SK-N-SH (cell line): ENCODE results near the gene ARMC3. TPM values are rescaled to one million over a fixed set of nuclear protein-coding genes. Genes with fewer than 3 reads are reported as not detected.

ENCODE experiments used
- CTCF ChIA-PET: fragments of 300-600, 350-600 bp; formaldehyde crosslinking; extraction: SDS; loops from one replicate; lab custom pipeline; 2021; lab: Yijun Ruan, JAX
- POLR2A ChIA-PET: fragments of 350-600 bp; sonication (Branson Sonifier 250); formaldehyde crosslinking; extraction: SDS; loops from one replicate; lab custom pipeline; 2020; ENCODE audit warnings: antibody characterized with exemption, inconsistent platforms; lab: Yijun Ruan, JAX
- DNase-seq: peaks from one replicate; pipeline ENCODE4 v3.0.0; 2012
- H2AFZ ChIP-seq: fragments of 200-600 bp; sonication (generic); 2 replicates; pipeline ENCODE4 v1.8.1; 2016; ENCODE audit warnings: antibody characterized with exemption, mild to moderate bottlenecking, low read depth
- H3F3A ChIP-seq: fragments of 200-600 bp; sonication (generic); replicated peaks from 2 replicates; pipeline ENCODE3; 2016; ENCODE audit warnings: antibody characterized with exemption, mild to moderate bottlenecking; ENCODE audit not compliant: insufficient read depth
- H3K27ac ChIP-seq, 2 experiments: fragments of 200-500 bp in 1 of 2; fragments of 200-600 bp in 1 of 2; sonication (Bioruptor generic) in 1 of 2; sonication (generic), shearing (Covaris generic) in 1 of 2; 2 replicates each; pipeline versions ENCODE4 v1.5.1 to v1.6.1; 2014 to 2016; ENCODE audit warnings: low read depth in 2 of 2, inconsistent platforms in 1 of 2, low read length in 1 of 2, mild to moderate bottlenecking in 1 of 2, mixed read lengths in 1 of 2
- H3K27me3 ChIP-seq: fragments of 200-600 bp; sonication (generic), shearing (Covaris generic); 2 replicates; pipeline ENCODE4 v1.6.1; 2016; ENCODE audit warnings: mixed run types; ENCODE audit not compliant: insufficient read depth
- H3K36me3 ChIP-seq, 2 experiments: fragments of 200-500 bp in 1 of 2; fragments of 200-600 bp in 1 of 2; sonication (Bioruptor generic) in 1 of 2; sonication (generic) in 1 of 2; replicated peaks in 1 of 2; 2 replicates each; pipeline versions ENCODE3 to v1.5.1; 2014 to 2016; ENCODE audit warnings: low read length in 1 of 2, mild to moderate bottlenecking in 1 of 2; ENCODE audit not compliant: insufficient read depth in 2 of 2, control insufficient read depth in 1 of 2
- H3K4me1 ChIP-seq, 2 experiments: fragments of 200-500 bp in 1 of 2; fragments of 200-600 bp in 1 of 2; sonication (Bioruptor generic) in 1 of 2; sonication (generic), shearing (Covaris generic) in 1 of 2; 2 replicates each; pipeline versions ENCODE4 v1.5.1 to v1.6.1; 2014 to 2016; ENCODE audit warnings: low read depth in 1 of 2, low read length in 1 of 2, mixed run types in 1 of 2; ENCODE audit not compliant: insufficient read depth in 2 of 2, control insufficient read depth in 1 of 2
- H3K4me2 ChIP-seq: fragments of 200-600 bp; sonication (generic), shearing (Covaris generic); 2 replicates; pipeline ENCODE4 v1.6.1; 2017; ENCODE audit warnings: mixed run types
- H3K4me3 ChIP-seq, 2 experiments: fragments of 200-500 bp in 1 of 2; fragments of 200-600 bp in 1 of 2; sonication (Bioruptor generic) in 1 of 2; sonication (generic), shearing (Covaris generic) in 1 of 2; 2 replicates each; pipeline versions ENCODE4 v1.5.1 to v1.8.1; 2014 to 2016; ENCODE audit warnings: low read depth in 2 of 2, inconsistent platforms in 1 of 2, low read length in 1 of 2, mild to moderate bottlenecking in 1 of 2, mixed read lengths in 1 of 2, moderate library complexity in 1 of 2
- H3K79me2 ChIP-seq: fragments of 200-600 bp; sonication (generic); 2 replicates; pipeline ENCODE4 v1.8.1; 2017; ENCODE audit warnings: mild to moderate bottlenecking; ENCODE audit not compliant: insufficient read depth
- H3K9ac ChIP-seq: fragments of 200-600 bp; sonication (generic); 2 replicates; pipeline ENCODE4 v1.6.1; 2017; ENCODE audit warnings: mixed run types
- H3K9me2 ChIP-seq: fragments of 200-600 bp; sonication (generic); 2 replicates; pipeline ENCODE4 v1.6.1; 2017; ENCODE audit warnings: mixed run types
- H3K9me3 ChIP-seq: fragments of 200-600 bp; sonication (generic); 2 replicates; pipeline ENCODE4 v1.6.1; 2017; ENCODE audit warnings: mixed run types, mild to moderate bottlenecking, moderate library complexity
- H4K20me1 ChIP-seq: fragments of 200-600 bp; sonication (generic); 2 replicates; pipeline ENCODE4 v1.6.1; 2017; ENCODE audit warnings: mild to moderate bottlenecking, mixed run types; ENCODE audit not compliant: insufficient read depth
- CHD2 ChIP-seq: fragments of 150-350 bp; IDR thresholded peaks from 2 replicates; pipeline ENCODE4 v1.6.1; 2018; ENCODE audit warnings: low read length; ENCODE audit not compliant: partially characterized antibody
- CTCF ChIP-seq: fragments of 200-600 bp; sonication (generic); IDR thresholded peaks from 2 replicates; pipeline ENCODE4 v1.6.1; 2017; ENCODE audit warnings: antibody characterized with exemption, mild to moderate bottlenecking, moderate library complexity
- ELF1 ChIP-seq: IDR thresholded peaks from 2 replicates; pipeline ENCODE4 v1.4.0; 2012
- EP300 ChIP-seq, 2 experiments: IDR thresholded peaks; 2 replicates each; pipeline versions ENCODE4 v1.4.0 to v1.6.1; 2012; ENCODE audit warnings: borderline replicate concordance in 1 of 2, low read depth in 1 of 2, low read length in 1 of 2
- EZH2phosphoT487 ChIP-seq: fragments of 200-600 bp; sonication (generic); IDR thresholded peaks from 2 replicates; pipeline ENCODE4 v1.6.1; 2017; ENCODE audit warnings: low read depth, mixed run types, mild to moderate bottlenecking, antibody characterized with exemption, moderate library complexity, borderline replicate concordance
- GABPA ChIP-seq: IDR thresholded peaks from 2 replicates; pipeline ENCODE4 v1.4.0; 2012; ENCODE audit warnings: low read depth, mild to moderate bottlenecking
- GATA2 ChIP-seq: sonication (generic); formaldehyde crosslinking; IDR thresholded peaks from 2 replicates; pipeline ENCODE4 v1.5.0; 2020; ENCODE audit warnings: mild to moderate bottlenecking, missing genetic modification reagents
- JUND ChIP-seq: IDR thresholded peaks from 2 replicates; pipeline ENCODE4 v1.4.0; 2012
- MAX ChIP-seq: IDR thresholded peaks from 2 replicates; pipeline ENCODE4 v1.4.0; 2012; ENCODE audit warnings: low read depth
- MEF2A ChIP-seq: IDR thresholded peaks from 2 replicates; pipeline ENCODE4 v1.4.0; 2012; ENCODE audit warnings: low read depth, borderline replicate concordance
- MXI1 ChIP-seq: IDR thresholded peaks from 2 replicates; pipeline ENCODE4 v1.6.1; 2012; ENCODE audit warnings: mild to moderate bottlenecking, low read depth, low read length, improper control_type of control experiment
- NRF1 ChIP-seq: IDR thresholded peaks from 2 replicates; pipeline ENCODE4 v1.6.1; 2012; ENCODE audit warnings: low read depth, mild to moderate bottlenecking, low read length
- PBX3 ChIP-seq: IDR thresholded peaks from 2 replicates; pipeline ENCODE4; 2012
- POLR2AphosphoS5 ChIP-seq: IDR thresholded peaks from 2 replicates; pipeline ENCODE4 v1.6.1; 2012; ENCODE audit warnings: low read depth, low read length
- RCOR1 ChIP-seq: fragments of 150-350 bp; IDR thresholded peaks from 2 replicates; pipeline ENCODE4 v1.6.1; 2017; ENCODE audit warnings: antibody characterized with exemption, low read length
- RXRA ChIP-seq: IDR thresholded peaks from 2 replicates; pipeline ENCODE4 v1.4.0; 2012; ENCODE audit warnings: low read depth, mild to moderate bottlenecking, borderline replicate concordance
- SIN3A ChIP-seq: IDR thresholded peaks from 2 replicates; pipeline ENCODE4 v1.6.1; 2012; ENCODE audit warnings: low read depth, mild to moderate bottlenecking, low read length, moderate library complexity, borderline replicate concordance
- SMC3 ChIP-seq: IDR thresholded peaks from 2 replicates; pipeline ENCODE4 v1.6.1; 2012; ENCODE audit warnings: low read depth, low read length, improper control_type of control experiment
- TAF1 ChIP-seq: IDR thresholded peaks from 2 replicates; pipeline ENCODE4 v1.6.1; 2012; ENCODE audit warnings: low read depth, mild to moderate bottlenecking, low read length, moderate library complexity, borderline replicate concordance
- TEAD4 ChIP-seq: IDR thresholded peaks from 2 replicates; pipeline ENCODE4 v1.4.0; 2012; ENCODE audit warnings: mild to moderate bottlenecking, borderline replicate concordance; ENCODE audit not compliant: insufficient read depth
- WGBS: methylation state at CpG from one replicate; pipeline ENCODE4 v1.1.6; 2017; ENCODE audit warnings: low lambda C conversion rate; 5-methylcytosine and 5-hydroxymethylcytosine counted together
- polyA plus RNA-seq, 3 experiments: library from polyadenylated mRNA; depleted of rRNA; stranded (reverse); fragments of >200 nt; gene quantifications; 2 replicates each; pipeline ENCODE4 v1.2.3, GENCODE V29; 2012
- TF ChIP-seq, protein P1 (sequence below): IDR thresholded peaks from 2 replicates; pipeline ENCODE4 v1.6.1; 2012; ENCODE audit warnings: mild to moderate bottlenecking, low read depth, low read length, moderate library complexity
- TF ChIP-seq, protein P2 (sequence below): fragments of 150-350 bp; IDR thresholded peaks from 2 replicates; pipeline ENCODE4 v1.6.1; 2017; ENCODE audit warnings: antibody characterized with exemption, low read length, low read depth, borderline replicate concordance

ARMC3 gene
- polyA plus RNA-seq, 1 of the 3 experiments (the other 2 are of a cell fraction) = not detected

- Histone ChIP-seq H3F3A (no peaks in the 10 kb centered on the region), H3K36me3 (no peaks in the 10 kb centered on the region), H3K4me2 (no peak overlapping the region), H3K79me2 (no peaks in the 10 kb centered on the region), H3K27ac (no peak overlapping the region), H3K27me3 (no peaks in the 10 kb centered on the region), H4K20me1 (no peaks in the 10 kb centered on the region), H3K9me2 (no peaks in the 10 kb centered on the region), H3K4me1 (no peaks in the 10 kb centered on the region; a peak in 1 of 4 replicates), H3K9ac (no peak overlapping the region), H2AFZ (no peak overlapping the region), H3K9me3 (no peaks in the 10 kb centered on the region), H3K4me3 (no peak overlapping the region)
- WGBS = 63% methylated on average over 3 of the region's 3 CpGs
- DNase-seq = no peak
- ChIA-PET POLR2A (no interaction called here), CTCF (no interaction called here)
- TF ChIP-seq RXRA = no peak
- TF ChIP-seq EZH2phosphoT487 = no peak
- no peak for TF ChIP-seq PBX3
- no peak for TF ChIP-seq POLR2AphosphoS5
- TF ChIP-seq SIN3A = no peak
These were observed 128.3 kb downstream of the ARMC3 start for GRCh38 chr10:23056186-23056579.

DNA sequence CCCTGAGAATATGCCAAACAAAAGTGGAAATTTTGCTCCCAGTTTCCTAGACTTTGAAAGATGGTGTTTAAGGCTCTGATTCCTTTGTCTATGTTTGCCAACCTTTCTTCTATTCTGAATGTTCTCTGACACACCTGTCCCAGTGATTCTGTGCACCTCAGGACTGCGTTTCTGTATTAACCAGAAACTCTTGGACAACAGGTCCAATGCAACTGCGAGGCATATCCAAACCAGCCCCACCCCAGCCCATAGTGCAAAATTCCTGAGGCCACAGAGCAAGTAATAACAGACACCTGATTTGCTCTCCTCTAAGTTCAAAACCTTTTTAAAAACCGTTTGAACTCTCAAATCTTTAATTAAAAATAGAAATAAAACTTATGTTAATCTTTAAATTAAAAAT lies 130.5 kb downstream of the ARMC3 start:
- ChIA-PET POLR2A (no interaction called here), CTCF (no interaction called here)
- no peak for DNase-seq
- H3K4me2 ChIP-seq = no peak overlapping the region
- H3K27me3 ChIP-seq = no peaks in the 10 kb centered on the region
- H3K79me2 ChIP-seq = no peaks in the 10 kb centered on the region
- H3K9me2 ChIP-seq = no peaks in the 10 kb centered on the region
- no peaks in the 10 kb centered on the region for H3K9me3 ChIP-seq
- no peak overlapping the region for H3K4me3 ChIP-seq
- 10% methylated on average over 3 of the region's 3 CpGs for WGBS
- TF ChIP-seq MAX (no peak), TEAD4 (no peak), NRF1 (no peak), MXI1 (no peak), POLR2AphosphoS5 (no peak), GABPA (no peak), GATA2 (CRISPR knock-in tag) (no peak), ELF1 (no peak), RCOR1 (no peak), CHD2 (no peak), TAF1 (no peak), CTCF (no peak), JUND (no peak), EP300 (IDR thresholded peaks at IDR 0.05; ENCODE audit: borderline replicate concordance in 1 of 2, low read depth in 1 of 2, low read length in 1 of 2) (no peak), MEF2A (no peak), SMC3 (no peak)
- TF ChIP-seq, protein P1, sequence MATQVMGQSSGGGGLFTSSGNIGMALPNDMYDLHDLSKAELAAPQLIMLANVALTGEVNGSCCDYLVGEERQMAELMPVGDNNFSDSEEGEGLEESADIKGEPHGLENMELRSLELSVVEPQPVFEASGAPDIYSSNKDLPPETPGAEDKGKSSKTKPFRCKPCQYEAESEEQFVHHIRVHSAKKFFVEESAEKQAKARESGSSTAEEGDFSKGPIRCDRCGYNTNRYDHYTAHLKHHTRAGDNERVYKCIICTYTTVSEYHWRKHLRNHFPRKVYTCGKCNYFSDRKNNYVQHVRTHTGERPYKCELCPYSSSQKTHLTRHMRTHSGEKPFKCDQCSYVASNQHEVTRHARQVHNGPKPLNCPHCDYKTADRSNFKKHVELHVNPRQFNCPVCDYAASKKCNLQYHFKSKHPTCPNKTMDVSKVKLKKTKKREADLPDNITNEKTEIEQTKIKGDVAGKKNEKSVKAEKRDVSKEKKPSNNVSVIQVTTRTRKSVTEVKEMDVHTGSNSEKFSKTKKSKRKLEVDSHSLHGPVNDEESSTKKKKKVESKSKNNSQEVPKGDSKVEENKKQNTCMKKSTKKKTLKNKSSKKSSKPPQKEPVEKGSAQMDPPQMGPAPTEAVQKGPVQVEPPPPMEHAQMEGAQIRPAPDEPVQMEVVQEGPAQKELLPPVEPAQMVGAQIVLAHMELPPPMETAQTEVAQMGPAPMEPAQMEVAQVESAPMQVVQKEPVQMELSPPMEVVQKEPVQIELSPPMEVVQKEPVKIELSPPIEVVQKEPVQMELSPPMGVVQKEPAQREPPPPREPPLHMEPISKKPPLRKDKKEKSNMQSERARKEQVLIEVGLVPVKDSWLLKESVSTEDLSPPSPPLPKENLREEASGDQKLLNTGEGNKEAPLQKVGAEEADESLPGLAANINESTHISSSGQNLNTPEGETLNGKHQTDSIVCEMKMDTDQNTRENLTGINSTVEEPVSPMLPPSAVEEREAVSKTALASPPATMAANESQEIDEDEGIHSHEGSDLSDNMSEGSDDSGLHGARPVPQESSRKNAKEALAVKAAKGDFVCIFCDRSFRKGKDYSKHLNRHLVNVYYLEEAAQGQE = no peak
- TF ChIP-seq, protein P2, sequence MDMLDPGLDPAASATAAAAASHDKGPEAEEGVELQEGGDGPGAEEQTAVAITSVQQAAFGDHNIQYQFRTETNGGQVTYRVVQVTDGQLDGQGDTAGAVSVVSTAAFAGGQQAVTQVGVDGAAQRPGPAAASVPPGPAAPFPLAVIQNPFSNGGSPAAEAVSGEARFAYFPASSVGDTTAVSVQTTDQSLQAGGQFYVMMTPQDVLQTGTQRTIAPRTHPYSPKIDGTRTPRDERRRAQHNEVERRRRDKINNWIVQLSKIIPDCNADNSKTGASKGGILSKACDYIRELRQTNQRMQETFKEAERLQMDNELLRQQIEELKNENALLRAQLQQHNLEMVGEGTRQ = no peak
- no peaks in the 10 kb centered on the region for H3F3A ChIP-seq
- no peak overlapping the region for H2AFZ ChIP-seq
- H3K27ac ChIP-seq = no peak overlapping the region
- no peak overlapping the region for H3K9ac ChIP-seq
- H3K36me3 ChIP-seq = no peaks in the 10 kb centered on the region
- no peaks in the 10 kb centered on the region for H4K20me1 ChIP-seq
- no peaks in the 10 kb centered on the region; a peak in 1 of 4 replicates for H3K4me1 ChIP-seq
